ENCODE results near the gene OR1F1.
"Not testable (repeated sequence)": the region's sequence is repeated elsewhere in the genome, so short reads cannot be mapped to it uniquely, and the experiment has no call there.

Gene OR1F1

GRCh38 chr16:3179651-3180050, 8.4 kb upstream of the OR1F1 start:
- H3K4me3 ChIP-seq (ENCODE audit: low read depth, low read length), result no peak overlapping the region
- no peak for TF ChIP-seq CTCF (IDR thresholded peaks at IDR 0.05; ENCODE audit: low read depth, low read length)

- no peak for TF ChIP-seq CTCF (IDR thresholded peaks at IDR 0.05; ENCODE audit: low read depth, low read length)
- H3K4me3 ChIP-seq (ENCODE audit: low read depth, low read length), result no peak overlapping the region
Measured at GRCh38 chr16:3180445-3180878, 7.5 kb upstream of the OR1F1 start.

- H3K4me3 ChIP-seq (ENCODE audit: low read depth, low read length), result not testable (repeated sequence)
Measured at GRCh38 chr16:3182293-3182607, 5.8 kb upstream of the OR1F1 start.

- H3K4me3 ChIP-seq (ENCODE audit: low read depth, low read length), result peak overlapping the region; percentile 66
- no peak for TF ChIP-seq CTCF (IDR thresholded peaks at IDR 0.05; ENCODE audit: low read depth, low read length)
Measured at GRCh38 chr16:3182608-3183444, 5.2 kb upstream of the OR1F1 start.

- peak; percentile 29 for TF ChIP-seq CTCF (IDR thresholded peaks at IDR 0.05; ENCODE audit: low read depth, low read length)
- H3K4me3 ChIP-seq (ENCODE audit: low read depth, low read length), result peak overlapping the region; percentile 66
Measured at GRCh38 chr16:3183445-3184139, 4.4 kb upstream of the OR1F1 start.

GRCh38 chr16:3186946-3187690, 886 bp upstream of the OR1F1 start:
- no peak for TF ChIP-seq CTCF (IDR thresholded peaks at IDR 0.05; ENCODE audit: low read depth, low read length)
- H3K4me3 ChIP-seq (ENCODE audit: low read depth, low read length), result no peak overlapping the region

- TF ChIP-seq CTCF (IDR thresholded peaks at IDR 0.05; ENCODE audit: low read depth, low read length), result no peak
- H3K4me3 ChIP-seq (ENCODE audit: low read depth, low read length), result peak overlapping the region; percentile 69
Measured at GRCh38 chr16:3188675-3188924, 596 bp downstream of the OR1F1 start.
